K562 (cell line): ENCODE measurements around the gene ENTREP1.

Experiments
- EZH2 ChIP-seq: IDR thresholded peaks from 2 replicates; pipeline ENCODE4 v1.6.1; 2012; ENCODE audit warnings: low read depth, mild to moderate bottlenecking, inconsistent platforms, low read length, borderline replicate concordance
- RBM17 ChIP-seq: fragments of 200-400 bp; formaldehyde crosslinking; IDR thresholded peaks from 2 replicates; pipeline ENCODE4 v1.6.1; 2017; ENCODE audit warnings: low read depth, mild to moderate bottlenecking, low read length, borderline replicate concordance
- TCF3 ChIP-seq: sonication (generic); formaldehyde crosslinking; IDR thresholded peaks from 2 replicates; pipeline ENCODE4 v1.4.0; 2020; ENCODE audit warnings: mild to moderate bottlenecking, missing genetic modification reagents
- U2AF1 ChIP-seq: fragments of 200-400 bp; formaldehyde crosslinking; optimal IDR thresholded peaks from 2 replicates; pipeline ENCODE3; 2017; ENCODE audit warnings: mild to moderate bottlenecking, low read depth, low read length, moderate library complexity
- TF ChIP-seq, protein P1 (sequence below): fragments of 150-350 bp; conservative IDR thresholded peaks from 2 replicates; pipeline ENCODE4 v1.6.1; 2014; ENCODE audit warnings: low read length
- TF ChIP-seq, protein P2 (sequence below), 2 experiments: fragments of 450-650 bp in 1 of 2; sonication (generic) in 1 of 2; formaldehyde crosslinking in 1 of 2; IDR thresholded peaks; 2 replicates each; pipeline versions ENCODE4 v1.7.1 to v1.9.0; 2016 to 2022; ENCODE audit warnings: inconsistent platforms in 1 of 2, mild to moderate bottlenecking in 1 of 2, missing genetic modification reagents in 1 of 2
- TF ChIP-seq, protein P3 (sequence below), 2 experiments: fragments of 450-650 bp; formaldehyde crosslinking in 1 of 2; IDR thresholded peaks; 2 replicates each; pipeline versions ENCODE4 v1.4.0 to v1.6.1; 2014 to 2020; ENCODE audit warnings: mild to moderate bottlenecking in 2 of 2, borderline replicate concordance in 1 of 2, low read depth in 1 of 2
- TF ChIP-seq, protein P4 (sequence below): fragments of 250-450 bp; sonication (Bioruptor Pico); IDR thresholded peaks from 2 replicates; pipeline ENCODE4 v1.4.0; 2020; ENCODE audit warnings: mild to moderate bottlenecking

DNA sequence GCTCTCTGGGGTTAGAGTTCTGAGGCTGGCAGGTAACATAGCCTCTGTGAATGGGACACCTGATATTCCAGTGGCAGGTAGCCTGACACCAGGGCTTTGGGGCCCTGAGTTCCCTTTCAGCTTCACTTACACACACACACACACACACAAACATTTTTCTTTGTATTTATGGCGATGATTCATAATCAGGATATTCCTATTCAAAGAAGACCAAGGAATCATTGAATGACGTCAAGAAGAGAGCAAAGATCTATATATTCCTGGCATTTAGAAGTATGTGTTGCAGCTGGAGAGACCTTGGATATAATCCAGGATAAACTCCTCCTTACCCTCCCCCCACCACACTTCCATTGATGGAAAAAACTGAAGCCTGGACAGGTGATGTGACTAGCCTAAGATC lies 7.9 kb upstream of the ENTREP1 start:
- TF ChIP-seq, protein P1, sequence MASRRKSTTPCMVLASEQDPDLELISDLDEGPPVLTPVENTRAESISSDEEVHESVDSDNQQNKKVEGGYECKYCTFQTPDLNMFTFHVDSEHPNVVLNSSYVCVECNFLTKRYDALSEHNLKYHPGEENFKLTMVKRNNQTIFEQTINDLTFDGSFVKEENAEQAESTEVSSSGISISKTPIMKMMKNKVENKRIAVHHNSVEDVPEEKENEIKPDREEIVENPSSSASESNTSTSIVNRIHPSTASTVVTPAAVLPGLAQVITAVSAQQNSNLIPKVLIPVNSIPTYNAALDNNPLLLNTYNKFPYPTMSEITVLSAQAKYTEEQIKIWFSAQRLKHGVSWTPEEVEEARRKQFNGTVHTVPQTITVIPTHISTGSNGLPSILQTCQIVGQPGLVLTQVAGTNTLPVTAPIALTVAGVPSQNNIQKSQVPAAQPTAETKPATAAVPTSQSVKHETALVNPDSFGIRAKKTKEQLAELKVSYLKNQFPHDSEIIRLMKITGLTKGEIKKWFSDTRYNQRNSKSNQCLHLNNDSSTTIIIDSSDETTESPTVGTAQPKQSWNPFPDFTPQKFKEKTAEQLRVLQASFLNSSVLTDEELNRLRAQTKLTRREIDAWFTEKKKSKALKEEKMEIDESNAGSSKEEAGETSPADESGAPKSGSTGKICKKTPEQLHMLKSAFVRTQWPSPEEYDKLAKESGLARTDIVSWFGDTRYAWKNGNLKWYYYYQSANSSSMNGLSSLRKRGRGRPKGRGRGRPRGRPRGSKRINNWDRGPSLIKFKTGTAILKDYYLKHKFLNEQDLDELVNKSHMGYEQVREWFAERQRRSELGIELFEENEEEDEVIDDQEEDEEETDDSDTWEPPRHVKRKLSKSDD = no peak
- TF ChIP-seq RBM17 (no peak), TCF3 (CRISPR knock-in tag) (no peak), EZH2 (no peak), U2AF1 (no peak)
- TF ChIP-seq, protein P2, sequence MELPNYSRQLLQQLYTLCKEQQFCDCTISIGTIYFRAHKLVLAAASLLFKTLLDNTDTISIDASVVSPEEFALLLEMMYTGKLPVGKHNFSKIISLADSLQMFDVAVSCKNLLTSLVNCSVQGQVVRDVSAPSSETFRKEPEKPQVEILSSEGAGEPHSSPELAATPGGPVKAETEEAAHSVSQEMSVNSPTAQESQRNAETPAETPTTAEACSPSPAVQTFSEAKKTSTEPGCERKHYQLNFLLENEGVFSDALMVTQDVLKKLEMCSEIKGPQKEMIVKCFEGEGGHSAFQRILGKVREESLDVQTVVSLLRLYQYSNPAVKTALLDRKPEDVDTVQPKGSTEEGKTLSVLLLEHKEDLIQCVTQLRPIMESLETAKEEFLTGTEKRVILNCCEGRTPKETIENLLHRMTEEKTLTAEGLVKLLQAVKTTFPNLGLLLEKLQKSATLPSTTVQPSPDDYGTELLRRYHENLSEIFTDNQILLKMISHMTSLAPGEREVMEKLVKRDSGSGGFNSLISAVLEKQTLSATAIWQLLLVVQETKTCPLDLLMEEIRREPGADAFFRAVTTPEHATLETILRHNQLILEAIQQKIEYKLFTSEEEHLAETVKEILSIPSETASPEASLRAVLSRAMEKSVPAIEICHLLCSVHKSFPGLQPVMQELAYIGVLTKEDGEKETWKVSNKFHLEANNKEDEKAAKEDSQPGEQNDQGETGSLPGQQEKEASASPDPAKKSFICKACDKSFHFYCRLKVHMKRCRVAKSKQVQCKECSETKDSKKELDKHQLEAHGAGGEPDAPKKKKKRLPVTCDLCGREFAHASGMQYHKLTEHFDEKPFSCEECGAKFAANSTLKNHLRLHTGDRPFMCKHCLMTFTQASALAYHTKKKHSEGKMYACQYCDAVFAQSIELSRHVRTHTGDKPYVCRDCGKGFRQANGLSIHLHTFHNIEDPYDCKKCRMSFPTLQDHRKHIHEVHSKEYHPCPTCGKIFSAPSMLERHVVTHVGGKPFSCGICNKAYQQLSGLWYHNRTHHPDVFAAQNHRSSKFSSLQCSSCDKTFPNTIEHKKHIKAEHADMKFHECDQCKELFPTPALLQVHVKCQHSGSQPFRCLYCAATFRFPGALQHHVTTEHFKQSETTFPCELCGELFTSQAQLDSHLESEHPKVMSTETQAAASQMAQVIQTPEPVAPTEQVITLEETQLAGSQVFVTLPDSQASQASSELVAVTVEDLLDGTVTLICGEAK (IDR thresholded peaks at IDR 0.05) = no peak
- TF ChIP-seq, protein P2 (CRISPR knock-in tag; IDR thresholded peaks at IDR 0.05) = no peak
- TF ChIP-seq, protein P3, sequence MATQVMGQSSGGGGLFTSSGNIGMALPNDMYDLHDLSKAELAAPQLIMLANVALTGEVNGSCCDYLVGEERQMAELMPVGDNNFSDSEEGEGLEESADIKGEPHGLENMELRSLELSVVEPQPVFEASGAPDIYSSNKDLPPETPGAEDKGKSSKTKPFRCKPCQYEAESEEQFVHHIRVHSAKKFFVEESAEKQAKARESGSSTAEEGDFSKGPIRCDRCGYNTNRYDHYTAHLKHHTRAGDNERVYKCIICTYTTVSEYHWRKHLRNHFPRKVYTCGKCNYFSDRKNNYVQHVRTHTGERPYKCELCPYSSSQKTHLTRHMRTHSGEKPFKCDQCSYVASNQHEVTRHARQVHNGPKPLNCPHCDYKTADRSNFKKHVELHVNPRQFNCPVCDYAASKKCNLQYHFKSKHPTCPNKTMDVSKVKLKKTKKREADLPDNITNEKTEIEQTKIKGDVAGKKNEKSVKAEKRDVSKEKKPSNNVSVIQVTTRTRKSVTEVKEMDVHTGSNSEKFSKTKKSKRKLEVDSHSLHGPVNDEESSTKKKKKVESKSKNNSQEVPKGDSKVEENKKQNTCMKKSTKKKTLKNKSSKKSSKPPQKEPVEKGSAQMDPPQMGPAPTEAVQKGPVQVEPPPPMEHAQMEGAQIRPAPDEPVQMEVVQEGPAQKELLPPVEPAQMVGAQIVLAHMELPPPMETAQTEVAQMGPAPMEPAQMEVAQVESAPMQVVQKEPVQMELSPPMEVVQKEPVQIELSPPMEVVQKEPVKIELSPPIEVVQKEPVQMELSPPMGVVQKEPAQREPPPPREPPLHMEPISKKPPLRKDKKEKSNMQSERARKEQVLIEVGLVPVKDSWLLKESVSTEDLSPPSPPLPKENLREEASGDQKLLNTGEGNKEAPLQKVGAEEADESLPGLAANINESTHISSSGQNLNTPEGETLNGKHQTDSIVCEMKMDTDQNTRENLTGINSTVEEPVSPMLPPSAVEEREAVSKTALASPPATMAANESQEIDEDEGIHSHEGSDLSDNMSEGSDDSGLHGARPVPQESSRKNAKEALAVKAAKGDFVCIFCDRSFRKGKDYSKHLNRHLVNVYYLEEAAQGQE (IDR thresholded peaks at IDR 0.05; ENCODE audit: borderline replicate concordance) = no peak
- TF ChIP-seq, protein P3 (CRISPR knock-in tag; IDR thresholded peaks at IDR 0.05; ENCODE audit: low read depth) = no peak
- TF ChIP-seq, protein P4, sequence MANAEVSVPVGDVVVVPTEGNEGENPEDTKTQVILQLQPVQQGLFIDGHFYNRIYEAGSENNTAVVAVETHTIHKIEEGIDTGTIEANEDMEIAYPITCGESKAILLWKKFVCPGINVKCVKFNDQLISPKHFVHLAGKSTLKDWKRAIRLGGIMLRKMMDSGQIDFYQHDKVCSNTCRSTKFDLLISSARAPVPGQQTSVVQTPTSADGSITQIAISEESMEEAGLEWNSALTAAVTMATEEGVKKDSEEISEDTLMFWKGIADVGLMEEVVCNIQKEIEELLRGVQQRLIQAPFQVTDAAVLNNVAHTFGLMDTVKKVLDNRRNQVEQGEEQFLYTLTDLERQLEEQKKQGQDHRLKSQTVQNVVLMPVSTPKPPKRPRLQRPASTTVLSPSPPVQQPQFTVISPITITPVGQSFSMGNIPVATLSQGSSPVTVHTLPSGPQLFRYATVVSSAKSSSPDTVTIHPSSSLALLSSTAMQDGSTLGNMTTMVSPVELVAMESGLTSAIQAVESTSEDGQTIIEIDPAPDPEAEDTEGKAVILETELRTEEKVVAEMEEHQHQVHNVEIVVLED = no peak
